Measurements from ENCODE around the gene IL11.

Gene IL11

DNA sequence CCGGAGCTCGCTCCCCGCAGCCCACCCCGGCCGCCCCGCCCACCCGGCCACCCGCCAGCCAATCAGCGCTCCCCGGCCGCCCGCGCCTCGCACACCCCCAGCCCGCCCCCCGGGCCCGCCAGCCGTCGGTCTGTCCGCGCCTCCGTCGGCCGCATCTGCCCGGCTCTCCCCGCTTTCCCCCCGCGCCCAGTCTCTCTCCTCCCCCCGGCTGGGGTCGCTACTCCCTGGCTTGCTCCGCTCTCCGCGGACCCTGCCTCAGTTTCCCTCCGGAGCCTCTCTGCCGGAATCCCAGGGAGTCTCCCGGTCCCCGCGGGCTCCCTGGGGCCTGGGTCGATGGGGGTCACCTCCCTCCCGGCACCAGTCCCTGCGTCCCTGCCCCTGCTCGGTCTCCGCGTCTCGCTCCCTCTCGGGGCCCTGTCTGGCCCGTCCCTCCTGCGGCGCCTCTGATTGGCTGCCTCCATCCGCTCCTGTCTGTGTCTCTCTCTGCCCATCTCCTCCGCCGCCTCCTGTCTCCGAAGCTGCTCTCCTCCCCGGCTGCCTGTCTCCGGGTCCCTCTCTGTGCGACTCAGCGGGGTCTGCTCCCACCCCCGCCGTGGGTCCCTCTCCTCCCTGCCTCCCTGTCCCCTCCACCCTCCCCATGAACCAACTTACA is 484 bp downstream of the IL11 start:
- ATAC-seq: peak; percentile 42 to 60

DNA sequence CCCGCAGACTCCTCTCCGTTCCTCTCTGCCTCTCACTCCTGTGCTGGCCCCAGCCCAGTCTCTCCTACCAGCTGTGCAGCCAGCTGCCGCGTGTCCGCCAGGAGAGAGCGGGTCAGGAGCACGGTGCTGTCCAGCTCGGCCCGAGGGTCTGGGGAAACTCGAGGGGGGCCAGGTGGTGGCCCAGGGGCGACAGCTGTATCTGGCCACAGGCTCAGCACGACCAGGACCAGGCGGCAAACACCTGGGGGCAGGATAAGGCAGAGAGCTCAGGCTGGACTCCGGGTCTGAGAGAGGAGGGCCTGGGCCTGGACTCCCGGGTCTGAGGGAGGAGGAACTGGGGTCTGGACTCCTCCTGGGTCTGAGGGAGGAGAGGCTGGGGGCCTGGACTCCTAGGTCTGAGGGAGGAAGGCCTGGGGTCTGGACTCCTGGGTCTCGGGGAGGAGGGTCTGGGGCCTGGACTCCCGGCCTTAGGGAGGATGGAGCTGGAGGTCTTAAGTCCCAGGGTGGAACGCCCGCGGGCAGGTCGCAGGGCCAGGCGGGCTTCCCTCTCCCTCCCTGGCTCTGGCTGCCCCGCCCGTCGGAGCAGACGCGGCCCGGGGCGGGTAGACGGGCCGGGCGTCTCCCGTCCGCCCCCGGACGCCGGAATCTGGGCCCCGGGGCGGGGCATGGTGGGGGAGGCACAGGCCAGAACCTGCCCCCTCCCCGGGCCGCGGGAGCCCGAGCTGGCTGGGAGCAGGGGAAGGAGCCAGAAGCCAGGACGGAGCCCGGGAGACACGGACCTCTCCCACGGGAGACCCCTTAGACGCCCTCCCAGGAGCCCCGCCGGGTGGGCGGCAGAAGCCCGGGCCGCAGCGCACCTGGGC is 1.3 kb downstream of the IL11 start:
- ATAC-seq: peak; percentile 25 to 42

DNA sequence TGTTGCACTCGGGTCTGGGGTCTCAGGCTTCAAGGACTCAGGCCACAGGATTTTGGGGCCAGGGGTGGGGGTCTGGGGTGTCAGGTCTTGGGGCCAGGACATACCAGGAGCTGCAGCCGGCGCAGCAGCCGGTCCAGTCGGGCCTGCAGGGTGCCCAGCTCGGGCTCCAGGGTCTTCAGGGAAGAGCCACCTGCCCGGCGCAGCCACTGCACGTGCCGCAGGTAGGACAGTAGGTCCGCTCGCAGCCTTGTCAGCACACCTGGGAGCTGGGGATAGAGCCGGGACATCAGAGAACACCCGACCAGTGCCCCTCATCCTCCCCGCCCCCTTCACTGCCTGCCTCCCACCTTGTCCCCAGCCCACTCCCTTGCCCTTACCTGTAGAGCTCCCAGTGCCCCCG is 2.2 kb downstream of the IL11 start:
- ATAC-seq: no peak

DNA sequence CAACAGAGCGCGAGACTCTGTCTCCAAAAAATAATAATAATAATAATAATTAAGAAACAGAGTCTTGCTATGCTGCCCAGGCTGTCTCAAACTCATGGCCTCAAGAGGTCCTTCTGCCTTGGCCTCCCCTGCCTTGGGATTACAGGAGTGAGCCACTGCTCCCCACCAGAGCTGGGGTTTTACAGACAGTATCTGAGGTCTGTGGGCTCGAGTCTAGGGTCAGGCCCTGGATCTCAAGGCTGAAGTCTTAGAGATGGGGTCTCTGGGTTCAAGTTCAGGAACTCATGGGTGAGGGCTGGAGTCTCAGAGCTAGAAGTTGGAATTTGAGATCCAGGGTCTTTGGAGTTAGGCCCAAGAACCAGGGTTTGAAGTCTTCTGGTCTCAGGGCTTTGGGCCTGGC is 3.5 kb downstream of the IL11 start:
- no peak for ATAC-seq

DNA sequence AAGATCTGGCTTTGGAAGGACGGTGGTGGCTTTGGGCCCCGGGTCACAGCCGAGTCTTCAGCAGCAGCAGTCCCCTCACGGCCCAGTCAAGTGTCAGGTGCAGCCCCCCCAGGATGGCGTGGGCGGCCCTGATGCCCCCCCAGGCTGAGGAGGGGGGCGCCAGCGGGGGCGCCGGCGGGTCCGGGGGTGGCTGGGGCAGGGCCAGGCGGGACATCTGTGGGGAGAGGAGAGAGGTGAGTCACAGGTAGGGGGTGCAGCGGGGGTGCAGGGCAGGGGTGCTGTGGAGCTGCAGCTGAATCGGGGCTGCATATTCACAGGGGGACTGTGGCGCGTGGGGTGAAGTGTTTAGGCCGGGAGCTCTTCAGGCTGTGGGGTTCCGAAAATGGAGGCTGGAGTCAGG is 4.3 kb downstream of the IL11 start:
- no peak for ATAC-seq

DNA sequence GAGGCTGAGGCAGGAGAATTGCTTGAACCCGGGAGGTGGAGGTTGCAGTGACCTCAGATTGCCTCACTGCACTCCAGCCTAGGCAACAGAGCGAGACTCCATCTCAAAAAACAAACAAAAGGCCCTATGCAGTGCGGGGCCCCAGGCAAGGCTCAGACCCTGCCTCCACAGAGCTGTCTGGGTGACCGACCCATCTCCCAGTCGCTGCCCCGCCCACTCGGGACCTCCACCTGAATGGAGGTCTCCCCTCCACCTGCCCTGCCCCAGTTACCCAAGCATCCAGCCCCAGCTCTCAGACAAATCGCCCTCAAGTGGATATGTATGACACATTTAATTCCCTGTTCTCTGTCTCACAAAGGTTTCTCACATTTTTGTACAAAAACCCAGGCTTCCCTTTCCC is 5.0 kb downstream of the IL11 start:
- ATAC-seq: no peak

DNA sequence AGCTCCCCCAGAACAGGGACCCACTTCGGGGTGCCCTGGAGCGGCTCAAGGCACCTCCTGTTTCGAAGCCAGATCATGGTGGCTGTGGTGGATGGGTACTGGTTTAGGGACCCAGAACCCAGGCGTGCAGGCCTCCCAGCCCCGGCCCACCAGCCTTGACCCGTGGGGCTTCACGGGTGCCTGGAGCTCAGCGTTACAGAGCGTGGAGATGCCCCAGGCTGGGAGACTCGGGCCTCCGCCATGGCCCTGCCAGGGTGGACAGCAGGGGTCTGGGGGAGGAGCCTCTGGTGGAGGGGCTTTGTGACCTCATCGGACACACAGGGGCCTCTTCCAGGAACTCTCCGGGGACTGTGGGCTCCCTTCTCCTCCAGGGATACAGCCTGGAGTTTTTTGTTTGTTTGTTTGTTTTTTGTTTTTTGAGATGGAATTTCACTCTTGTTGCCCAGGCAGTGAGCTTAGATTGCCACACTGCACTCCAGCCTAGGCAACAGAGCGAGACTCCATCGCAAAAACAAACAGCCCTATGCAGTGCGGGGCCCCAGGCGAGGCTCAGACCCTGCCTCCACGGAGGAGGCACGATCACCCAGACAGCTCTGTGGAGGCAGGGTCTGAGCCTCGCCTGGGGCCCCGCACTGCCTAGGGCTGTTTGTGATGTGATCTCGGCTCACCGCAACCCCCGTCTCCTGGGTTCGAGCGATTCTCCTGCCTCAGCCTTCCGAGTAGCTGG is 7.1 kb downstream of the IL11 start, which contains the start of gene GARIN5B:
Gene GARIN5B (minus strand): TSS at position 271 of the 727 bp plus-strand sequence. CDS start 194 bp downstream, at position 77.
- ATAC-seq: no peak

DNA sequence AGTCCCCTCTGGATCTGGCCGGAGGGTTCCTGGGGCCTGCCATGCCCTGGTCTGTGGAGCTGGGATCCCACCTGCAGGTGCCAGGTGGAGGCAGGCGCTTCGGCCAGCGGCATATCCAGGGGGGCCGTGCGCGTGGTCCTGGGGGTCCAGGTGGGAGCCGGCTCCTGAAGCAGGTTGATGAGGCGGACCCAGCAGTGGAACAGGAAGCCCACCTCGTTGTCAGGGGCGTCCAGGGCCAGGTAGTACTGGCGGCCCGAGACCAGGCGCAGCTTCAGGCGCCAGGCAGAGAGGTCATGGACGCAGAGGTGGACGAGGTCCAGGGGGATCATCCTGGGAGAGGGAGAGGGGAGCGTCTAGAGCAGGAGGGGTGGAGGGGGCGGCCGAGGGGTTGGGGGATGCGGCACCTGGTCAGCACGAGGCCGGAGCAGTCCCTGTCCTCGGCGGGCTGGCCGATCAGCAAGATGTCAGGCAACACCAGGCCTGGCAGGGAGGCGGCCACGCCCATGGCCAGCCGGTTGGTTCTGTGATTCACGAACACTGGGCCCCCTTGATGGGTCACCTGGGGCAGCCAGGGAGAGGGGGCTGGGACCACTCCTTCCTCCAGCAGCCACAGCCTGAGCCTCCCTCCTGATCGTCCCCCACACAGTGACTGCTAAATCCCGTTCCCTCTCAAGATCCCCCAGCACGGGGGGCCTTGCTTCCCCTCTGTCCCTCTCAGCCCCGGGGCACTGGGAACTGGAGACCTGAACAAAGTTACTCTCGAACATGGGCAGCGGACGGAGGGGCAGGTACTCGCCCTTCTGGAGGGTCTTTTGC is 7.9 kb downstream of the IL11 start:
- ATAC-seq: no peak

DNA sequence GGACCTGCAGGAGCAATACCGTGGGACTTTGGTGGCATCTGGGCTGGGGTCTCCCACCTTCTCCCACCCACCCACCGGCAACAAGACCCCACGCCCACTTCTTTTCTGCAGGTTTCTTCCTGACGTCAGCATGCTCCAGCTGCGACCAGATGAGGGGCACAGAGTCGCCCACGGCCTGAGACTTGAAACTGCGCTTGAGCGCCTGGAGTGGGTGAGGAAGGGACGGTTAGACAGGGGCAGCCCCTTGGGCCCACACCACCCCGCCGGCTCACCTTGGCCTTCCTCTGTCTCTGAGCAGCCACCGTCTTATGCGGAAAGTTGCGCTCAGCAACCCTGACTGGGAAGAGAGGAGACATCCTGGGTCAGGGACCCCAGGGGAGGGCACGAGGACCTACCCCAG is 9.4 kb downstream of the IL11 start:
- no peak for ATAC-seq

DNA sequence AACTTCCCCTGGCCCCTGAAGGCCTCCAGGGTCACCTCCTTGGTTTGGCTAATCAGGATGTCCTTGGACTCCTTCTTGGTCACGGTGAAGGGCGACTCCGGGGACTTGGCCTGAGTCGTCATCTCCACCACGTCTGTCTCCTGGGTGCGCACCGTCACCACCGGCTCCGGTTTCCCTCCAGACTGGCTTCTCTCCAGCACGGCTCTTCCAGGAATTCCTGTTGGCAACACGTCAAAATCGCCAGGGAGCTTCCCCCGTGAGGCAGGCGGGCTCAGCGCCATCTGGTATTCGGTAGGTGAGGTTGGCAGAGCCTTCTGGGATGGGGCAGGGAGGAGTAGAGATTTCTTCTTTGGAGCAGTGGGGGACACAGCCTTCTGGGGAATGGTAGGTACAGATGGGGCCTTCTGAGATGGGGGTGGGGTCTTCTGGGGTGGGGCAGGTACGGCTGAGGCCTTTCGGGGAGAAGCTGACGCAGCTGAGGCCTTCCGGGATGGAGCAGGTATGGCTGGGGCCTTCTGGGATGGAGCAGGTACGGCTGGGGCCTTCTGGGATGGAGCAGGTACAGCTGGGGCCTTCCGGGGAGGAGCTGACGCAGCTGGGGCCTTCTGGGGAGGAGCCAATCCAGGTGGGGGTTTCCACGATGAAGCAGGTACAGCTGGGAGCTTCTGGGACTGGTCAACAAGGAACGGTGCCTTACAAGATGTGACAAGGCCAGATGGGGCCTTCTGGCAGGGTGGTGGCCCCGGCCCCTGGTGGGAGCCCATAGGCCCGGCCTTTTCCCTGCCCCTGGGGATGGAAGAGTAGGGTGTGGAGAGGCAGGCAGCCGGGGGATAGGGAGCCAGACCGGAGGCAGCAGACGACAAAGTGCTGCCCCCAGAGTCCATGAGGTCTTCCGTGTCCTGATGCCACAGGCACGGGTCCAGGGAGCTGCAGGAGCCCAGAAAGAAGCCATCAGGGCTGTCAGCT is 11.0 kb downstream of the IL11 start:
- no peak for ATAC-seq

DNA sequence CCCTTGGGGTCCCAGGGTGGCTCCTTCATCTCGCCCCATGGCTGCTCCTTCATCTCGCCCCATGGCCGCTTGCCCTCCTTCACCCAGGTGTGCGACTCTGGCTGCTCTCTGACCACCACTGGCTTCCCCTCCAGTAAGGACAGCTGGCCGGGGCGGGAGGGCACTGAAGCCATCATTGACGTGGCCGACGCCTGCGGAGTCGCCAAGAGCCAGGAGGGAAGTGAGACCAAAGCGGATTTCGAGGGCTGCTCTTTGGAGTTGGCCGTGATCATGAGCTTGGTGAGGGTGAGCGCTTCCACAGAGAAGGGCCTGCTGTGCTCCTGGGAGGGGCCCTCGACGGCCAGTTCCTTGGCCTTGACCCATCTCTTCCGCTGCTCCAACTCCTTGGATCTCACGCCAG is 11.8 kb downstream of the IL11 start:
- ATAC-seq: no peak

DNA sequence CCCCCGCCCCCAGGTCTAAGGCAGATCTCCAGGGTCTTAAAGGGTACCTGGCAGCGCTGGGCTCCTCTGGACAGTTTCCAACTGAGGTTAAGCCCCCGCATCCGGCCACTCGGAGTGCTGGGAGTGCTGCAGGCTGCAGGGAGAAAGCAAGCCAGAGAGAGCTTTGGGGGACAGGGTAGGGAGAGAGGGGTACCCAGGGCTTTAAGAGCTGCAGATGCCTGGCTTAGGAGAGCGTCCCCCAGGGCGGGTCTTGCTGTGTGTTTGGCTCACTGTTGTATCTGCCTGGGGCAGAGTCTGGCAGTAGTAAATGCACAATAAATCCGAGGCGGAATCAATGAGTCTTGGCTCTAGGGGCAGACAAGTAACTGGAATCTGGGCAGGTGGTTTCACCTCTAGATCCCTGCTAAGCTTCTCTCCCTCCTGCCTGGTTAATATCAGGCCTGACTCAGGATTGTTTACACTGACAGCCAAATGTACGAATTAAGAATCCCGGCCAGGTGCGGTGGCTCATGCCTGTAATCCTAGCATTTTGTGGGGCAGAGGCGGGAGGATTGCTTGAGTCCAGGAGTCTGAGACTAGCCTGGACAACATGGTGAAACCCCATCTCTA is 14.9 kb downstream of the IL11 start:
- no peak for ATAC-seq

DNA sequence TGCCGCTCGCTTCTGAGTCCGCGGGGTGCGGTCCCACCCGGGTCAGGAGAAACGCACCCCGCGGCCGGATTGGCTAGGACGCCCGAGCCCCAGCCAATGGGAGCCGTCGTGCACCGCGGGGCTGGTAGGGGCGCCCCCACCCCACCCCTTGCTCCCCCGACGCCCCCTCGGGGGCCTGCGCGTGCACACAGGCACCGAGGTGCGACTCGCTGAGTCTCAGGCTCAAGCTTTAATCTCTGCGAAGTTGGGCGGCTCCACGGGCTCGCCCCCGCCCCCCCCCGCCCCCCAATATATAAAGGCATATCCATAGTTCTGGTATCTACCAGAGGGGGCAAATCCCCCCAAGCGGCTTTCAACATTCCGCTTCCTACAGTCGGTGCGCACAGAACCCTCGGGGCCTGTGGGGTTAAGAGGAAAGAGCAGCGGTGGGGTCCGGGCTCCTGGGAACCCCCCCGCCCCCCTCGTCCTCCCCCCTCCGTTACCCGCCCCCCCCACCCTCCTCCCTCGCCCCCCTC is 15.5 kb downstream of the IL11 start, which contains the start of gene COX6B2:
Gene COX6B2 (minus strand): TSS at position 22 of the 515 bp plus-strand sequence. CDS start 198 bp downstream, outside the sequence.
- ATAC-seq: no peak

DNA sequence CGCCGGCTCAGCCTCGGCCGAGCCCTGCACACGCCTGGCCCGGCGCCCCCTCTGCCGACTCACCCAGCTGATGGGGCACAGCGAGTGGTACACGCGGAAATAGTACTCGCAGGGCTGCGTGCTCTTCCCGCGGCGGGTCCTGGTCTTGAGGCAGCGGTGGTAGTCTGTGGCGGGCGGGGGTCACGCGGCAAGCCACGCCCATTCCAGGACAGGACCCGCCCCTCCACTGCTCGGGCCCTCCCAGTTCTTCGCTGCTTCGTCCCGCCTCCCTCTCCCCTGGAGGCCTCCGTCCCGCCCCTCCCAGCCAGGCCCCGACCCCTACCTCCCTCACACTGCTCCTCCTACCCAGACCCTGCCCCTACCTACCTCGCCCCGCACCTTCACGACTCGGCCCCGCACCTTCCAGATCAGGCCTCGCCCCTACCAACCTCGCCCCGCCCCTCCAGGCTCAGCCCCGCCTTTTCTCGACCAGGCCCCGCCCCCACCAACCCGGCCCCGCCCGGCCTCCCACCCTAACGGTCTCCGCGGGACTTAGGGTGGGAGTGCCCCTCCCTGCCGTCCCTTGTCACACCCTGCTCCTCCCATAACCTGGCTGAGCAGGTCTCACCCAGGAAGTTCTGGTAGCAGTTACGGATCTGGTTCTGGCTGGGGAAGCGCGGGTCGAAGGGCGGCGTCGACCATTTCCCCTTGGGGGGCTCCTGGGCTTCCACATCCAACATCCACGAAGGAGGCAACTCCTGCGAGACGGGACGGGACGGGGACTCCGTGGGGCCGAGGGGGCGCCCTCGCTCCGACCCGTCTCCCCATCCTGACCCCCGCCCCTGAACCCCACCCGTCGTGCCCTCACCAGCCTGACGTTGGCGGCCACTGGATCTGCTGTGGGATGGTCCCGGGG is 16.2 kb downstream of the IL11 start:
- peak; percentile 76 to 87 for ATAC-seq

DNA sequence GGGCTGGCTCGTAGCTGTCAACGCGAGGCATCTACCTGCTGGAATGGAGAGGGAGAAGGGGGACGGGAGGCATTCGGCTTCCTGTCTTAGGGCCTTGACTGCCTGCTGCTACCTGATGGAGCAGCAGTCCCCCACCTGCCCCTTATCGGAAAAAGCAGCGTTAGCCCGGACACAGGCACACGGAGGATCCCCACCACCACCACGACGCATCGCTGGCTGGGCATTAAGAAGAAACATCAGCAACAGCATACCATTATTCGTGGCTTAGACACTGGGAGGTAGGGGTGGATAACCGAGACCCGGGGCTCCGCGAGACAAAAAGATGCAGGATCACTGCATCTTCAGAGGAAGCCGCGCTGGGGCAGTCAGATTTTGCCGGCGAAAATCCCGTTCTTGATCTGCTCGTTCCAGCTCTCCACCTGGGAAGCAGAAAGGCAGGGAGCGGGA is 16.9 kb downstream of the IL11 start:
- no peak for ATAC-seq

DNA sequence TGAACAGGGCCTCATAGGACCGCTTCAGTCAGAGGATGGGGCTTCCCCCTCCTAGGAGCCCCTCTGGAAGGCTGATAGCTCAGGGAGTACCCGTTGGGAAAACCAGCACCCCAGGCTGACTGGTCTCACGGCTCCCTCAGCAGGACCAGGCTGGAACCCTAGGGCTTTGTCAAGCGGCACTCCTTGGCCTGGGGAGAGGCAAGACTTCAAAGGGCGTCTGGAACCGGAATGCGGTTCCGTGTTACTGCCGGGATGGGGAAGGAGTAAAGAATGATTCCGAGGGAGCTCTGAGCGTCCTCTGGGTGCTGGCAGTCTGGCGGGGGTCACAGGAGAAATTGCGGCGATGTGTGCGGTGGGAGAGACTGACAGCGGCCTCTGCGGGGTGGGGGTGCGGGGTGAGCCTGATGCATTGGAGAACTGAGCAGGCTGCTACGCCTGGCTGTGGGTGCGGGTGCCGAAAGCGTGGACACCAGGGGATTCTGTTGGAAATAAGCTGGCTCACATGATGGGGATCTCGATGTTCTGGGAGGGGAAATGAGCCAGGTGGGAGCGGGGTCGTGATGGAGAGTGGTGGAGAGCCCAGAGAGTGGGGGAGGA is 17.6 kb downstream of the IL11 start:
- no peak for ATAC-seq

DNA sequence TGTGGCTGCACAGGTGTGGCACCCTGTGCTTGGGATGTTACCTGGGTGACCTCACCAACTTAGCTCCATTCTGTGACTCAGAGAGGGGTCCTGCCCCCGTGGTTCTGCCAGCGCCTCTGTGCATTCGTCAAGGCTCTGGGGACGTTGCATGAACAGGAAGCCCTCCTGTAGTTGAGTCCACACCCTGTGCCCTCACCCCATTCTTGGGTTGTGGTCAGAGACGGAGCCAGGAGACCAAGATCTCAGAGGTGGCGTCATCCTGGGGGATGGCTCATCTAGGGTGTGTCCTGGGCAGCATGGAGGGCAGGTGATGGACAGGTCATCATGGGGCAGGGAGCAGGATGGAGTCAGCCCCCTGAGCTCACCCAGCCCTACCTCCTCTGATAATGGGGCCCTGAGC is 18.2 kb downstream of the IL11 start:
- no peak for ATAC-seq

DNA sequence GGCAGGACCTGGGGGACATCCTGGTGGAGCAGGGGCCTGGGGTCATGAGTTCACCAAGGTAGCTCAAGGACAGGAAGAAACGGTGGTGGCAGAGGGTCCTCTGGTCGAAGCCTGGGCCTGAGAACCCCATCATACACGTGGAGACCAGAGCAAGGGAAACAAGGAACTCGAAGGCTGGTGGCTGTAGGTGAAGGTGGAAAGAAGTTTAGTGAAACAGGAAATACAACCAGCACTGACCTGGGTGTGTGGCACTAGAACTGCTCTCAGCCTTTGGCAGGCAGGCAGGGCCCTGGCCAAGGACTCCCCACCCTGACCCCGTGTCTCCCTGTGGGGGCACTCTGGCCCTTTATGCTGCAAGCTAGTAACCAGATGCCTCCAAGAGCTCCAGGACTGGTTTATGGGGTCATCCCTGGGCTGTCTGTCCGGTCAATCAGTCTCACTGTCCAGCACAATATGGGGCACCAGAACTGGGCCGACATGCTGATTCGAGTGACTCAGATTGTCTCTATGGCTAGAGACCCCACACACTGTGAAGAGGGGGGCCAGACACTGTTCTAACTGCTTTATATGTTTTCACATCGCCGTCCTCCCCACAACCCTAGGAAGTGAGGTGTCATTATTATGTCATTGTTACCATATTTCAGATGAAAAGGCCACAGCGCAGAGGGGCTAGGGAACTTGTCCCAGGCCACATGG is 19.5 kb downstream of the IL11 start:
- ATAC-seq: no peak

Measured in activated CD4-positive, CD25-positive, alpha-beta regulatory T cell treated with anti-CD3 and anti-CD28 coated beads, Interleukin-2, amount 50 U/mL, for 24 hours (primary cell).